GM19099 (cell line): ENCODE data around the gene MTARC1.

Source experiments
- POLR2A ChIP-seq: IDR thresholded peaks from 3 replicates; pipeline ENCODE4 v1.6.1; 2011; ENCODE audit warnings: low read depth; ENCODE audit not compliant: insufficient read length; ENCODE audit errors: extremely low read depth

MTARC1 gene

DNA sequence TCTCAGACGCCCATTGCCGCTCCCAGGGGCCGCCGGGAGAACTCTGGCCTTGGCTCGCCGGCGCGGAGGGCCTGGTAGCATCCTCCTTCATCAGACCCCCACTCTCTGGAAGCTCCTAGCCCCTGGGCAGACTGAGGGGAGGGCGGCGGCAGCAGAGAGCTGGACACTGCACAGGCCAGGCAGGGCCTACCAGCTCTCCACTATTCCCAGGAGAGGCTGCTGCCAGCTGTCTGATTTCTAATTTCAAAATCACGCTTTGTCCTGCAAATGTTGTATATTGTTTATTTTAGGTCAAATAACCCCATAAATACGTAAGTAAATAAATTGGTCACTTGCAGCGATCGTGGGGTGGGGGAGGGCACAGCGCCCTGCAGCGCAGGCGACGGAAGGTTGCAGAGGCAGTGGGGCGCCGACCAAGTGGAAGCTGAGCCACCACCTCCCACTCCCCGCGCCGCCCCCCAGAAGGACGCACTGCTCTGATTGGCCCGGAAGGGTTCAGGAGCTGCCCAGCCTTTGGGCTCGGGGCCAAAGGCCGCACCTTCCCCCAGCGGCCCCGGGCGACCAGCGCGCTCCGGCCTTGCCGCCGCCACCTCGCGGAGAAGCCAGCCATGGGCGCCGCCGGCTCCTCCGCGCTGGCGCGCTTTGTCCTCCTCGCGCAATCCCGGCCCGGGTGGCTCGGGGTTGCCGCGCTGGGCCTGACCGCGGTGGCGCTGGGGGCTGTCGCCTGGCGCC is at the start of gene MTARC1:
Gene MTARC1, plus strand, starts transcription at position 577 of the 732 bp plus-strand sequence. Its CDS starts 32 bp downstream, at position 609.
- peak; percentile 7 for TF ChIP-seq POLR2A

DNA sequence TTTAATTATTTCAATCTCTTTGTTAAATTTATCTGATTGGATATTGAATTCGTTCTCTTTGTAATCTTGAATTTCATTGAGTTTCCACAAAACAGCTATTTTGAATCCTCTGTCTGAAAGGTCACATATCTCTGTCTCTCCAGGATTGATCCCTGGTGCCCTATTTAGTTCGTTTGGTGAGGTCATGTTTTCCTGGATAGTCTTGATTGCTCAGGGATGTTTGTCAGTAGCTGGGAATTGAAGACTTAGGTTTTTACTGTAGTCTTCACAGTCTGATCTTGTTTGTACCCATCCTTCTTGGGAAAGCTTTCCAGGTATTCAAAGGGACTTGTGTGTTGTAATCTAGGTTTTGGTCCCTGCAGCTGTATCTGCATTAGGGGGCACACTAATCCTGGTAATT is 45.4 kb upstream of the MTARC1 start:
- TF ChIP-seq POLR2A = no peak

GRCh38 chr1:220741825-220742224 is 44.9 kb upstream of the MTARC1 start:
- no peak for TF ChIP-seq POLR2A

- TF ChIP-seq POLR2A = no peak
Observed at GRCh38 chr1:220742520-220742919, 44.2 kb upstream of the MTARC1 start.

DNA sequence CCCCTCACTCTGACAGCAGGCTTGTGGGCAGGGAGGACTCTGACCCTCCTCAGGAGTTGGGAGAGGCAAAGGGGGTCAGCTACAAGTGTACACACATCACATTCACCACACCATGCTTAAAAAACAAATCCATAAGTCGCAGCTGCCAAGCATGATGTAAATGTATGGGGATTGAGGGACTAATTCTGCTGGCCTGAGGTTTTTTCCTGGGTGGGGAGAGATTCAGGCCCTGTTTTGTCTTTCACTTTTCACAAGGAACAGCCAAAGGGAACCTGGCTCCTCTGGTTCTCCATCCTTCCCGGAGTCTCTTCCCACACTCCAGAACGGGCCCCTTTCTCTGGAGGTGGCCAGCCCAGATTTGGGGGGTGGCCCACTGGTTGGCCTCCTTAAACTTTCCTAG is 39.9 kb upstream of the MTARC1 start:
- no peak for TF ChIP-seq POLR2A

GRCh38 chr1:220747437-220748088 is 39.1 kb upstream of the MTARC1 start:
- TF ChIP-seq POLR2A = no peak

DNA sequence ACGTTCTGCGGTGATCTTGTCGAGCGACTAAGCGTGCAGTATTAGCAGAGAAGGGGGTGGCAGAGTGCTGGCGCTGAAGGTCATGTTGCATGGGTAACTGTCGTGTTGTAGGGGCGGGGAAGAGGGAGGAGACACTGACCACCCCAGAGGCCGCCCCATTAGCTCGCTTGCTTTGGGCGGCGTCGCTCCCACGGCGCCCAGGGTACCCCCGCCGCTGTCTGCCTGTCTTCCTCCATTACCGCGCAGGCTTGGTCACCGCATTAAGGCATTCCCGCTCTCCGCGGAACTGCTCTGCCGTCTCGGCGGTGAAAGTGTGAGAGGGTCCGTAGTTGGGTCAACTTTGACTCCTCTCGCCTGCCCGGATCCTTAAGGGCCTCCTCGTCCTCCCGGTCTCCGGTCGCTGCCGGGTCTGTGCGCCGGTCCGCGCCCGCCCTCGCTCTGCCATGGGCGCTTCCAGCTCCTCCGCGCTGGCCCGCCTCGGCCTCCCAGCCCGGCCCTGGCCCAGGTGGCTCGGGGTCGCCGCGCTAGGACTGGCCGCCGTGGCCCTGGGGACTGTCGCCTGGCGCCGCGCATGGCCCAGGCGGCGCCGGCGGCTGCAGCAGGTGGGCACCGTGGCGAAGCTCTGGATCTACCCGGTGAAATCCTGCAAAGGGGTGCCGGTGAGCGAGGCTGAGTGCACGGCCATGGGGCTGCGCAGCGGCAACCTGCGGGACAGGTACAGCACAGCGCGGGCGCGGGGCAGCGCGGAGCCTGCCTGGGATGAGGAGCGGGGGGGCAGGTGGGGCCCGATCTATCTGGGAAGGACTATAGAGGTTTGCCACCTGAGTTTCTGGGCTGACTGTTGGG is 38.4 kb upstream of the MTARC1 start, which contains the start of gene MTARC2:
Gene MTARC2, plus strand, starts transcription at position 234 of the 846 bp plus-strand sequence. Its CDS starts 210 bp downstream, at position 444.
- TF ChIP-seq POLR2A = peak; percentile 71

DNA sequence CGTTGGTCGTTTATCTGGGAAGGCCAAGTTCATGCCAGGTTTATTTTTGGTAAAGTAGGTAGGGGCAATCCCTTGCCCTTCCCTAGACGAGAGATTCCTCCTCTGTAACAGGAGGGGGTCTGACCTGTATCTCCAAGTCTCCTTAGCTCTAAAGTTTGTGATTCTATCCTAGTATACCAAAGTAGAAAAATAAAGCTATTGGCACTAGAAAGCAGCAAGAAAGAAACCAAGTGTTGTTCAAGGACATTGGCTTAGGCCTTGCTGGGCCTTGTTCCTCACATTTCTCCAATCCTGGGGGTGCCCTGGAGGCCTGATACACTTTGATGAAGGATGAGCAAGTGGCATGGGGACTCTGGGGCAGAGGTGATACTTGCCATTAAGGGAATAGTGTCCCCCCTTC is 37.8 kb upstream of the MTARC1 start:
- no peak for TF ChIP-seq POLR2A

DNA sequence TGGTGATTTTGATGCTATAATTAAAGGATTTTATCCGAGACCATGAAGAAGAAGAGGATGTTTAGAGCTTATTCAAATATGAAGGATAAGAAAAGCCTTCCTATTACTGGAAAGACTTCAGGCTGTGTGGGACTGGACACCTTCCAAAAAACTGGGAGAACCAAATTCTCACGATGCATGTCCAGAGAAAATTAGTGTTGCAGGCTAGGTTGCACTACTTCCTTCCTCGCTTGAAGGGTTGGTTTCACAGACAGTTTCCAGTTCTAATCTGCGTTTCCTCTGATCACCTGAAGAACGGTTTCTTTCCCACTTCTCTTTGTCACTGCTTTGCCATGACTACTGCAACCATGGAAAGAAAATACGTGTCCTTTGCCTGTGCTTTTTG is 36.6 kb upstream of the MTARC1 start:
- no peak for TF ChIP-seq POLR2A

GRCh38 chr1:220751111-220751510 is 35.6 kb upstream of the MTARC1 start:
- TF ChIP-seq POLR2A = no peak

DNA sequence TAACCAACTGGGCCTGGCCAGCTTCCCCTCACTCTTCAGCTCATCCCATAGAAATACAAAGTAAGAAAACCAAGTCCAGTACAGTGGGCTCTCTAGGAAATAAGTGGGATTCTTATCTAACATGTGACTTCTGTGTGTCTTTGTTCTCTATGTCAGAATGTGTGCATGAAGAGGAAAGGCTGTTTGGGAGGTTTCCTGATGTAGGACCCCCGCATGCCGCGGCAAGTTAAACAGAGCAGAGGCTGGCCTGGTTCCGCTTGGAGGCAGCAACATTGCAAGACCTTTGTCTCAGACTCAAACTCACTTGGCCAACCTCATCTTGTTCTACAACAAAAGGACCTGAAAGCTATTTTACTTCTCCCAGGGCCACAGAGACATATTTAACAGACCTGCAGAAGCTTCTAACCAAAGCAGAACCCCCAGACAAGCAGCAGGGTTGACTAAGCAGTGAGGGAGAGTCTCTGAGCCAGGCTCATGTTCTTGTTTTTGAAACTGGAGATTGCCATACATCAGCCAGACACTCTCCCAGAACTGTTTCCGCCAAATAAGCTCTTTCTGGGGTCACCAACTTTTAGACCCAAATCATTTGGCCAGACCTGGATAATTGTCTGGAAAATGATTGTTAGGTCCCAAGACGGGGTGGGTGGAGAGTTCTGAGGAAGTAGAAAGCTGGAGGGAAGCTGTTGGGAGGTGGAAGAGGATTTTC is 32.3 kb upstream of the MTARC1 start:
- no peak for TF ChIP-seq POLR2A

DNA sequence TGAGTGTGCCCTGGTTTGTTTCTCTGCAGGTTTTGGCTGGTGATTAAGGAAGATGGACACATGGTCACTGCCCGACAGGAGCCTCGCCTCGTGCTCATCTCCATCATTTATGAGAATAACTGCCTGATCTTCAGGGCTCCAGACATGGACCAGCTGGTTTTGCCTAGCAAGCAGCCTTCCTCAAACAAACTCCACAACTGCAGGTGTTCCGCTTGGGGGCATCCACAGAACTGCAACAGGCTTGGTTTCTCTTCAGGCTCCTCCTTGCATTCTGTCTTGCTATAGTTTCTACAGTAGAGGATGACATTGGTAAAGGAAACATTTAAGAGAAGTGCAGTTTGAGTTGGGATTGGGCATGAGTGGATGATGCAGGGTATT is 31.8 kb upstream of the MTARC1 start:
- TF ChIP-seq POLR2A = no peak

DNA sequence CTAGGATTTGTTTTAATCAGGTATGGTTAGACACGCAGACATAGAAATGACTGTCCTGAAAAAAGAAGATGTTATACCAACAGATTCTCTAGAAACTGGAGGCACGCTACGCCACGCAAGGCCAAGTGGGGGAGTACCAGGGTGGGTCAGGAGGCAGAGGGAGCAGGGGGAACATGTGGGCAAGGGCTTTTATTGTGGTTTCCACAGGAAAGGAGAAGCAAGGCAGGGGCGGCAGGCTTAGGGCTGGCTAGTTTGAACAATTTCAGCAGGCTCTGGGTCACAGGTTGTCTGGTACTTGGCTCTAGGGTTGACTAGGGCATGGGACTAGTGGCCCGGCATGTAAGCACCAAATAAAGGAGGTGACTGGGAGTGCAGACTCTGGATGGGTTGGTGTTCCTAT is 31.4 kb upstream of the MTARC1 start:
- no peak for TF ChIP-seq POLR2A

GRCh38 chr1:220757441-220757840 is 29.3 kb upstream of the MTARC1 start:
- no peak for TF ChIP-seq POLR2A

DNA sequence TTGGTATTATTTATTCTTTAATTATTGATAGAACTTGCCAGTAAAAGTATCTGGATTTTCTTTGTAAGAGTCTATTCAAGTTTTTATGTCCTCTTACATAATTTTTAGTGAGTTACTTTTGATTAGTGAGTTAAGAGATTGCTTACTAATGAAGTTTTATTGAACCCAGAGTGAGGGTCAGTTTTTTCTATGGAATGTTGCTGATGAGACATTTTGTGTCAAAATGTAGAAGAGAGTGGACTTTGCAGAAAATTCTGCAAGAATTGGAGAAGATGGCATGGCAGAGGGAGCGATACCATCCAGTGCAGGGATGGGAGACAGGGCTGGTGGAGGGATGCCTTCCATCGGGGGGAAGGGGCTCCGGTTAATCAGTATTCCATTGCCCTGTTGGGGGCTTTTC is 27.6 kb upstream of the MTARC1 start:
- no peak for TF ChIP-seq POLR2A
